Stimulated activated naive CD8-positive, alpha-beta T cell treated with anti-CD3 and anti-CD28 coated beads, Interleukin-15, Interleukin-2, amounts not matched to agents 100 ng/mL and 50 ng/mL, for 24 hours (primary cell): ENCODE results near the gene UQCC5.

Source experiments
- H3K27ac Mint-ChIP-seq: one replicate; pipeline ENCODE4 v1.8.0; 2021; ENCODE audit warnings: mild to moderate bottlenecking, mixed read lengths
- H3K27me3 Mint-ChIP-seq: one replicate; pipeline ENCODE4 v1.8.0; 2021; ENCODE audit warnings: mixed read lengths
- H3K36me3 Mint-ChIP-seq: one replicate; pipeline ENCODE4 v1.8.0; 2021; ENCODE audit warnings: low read depth, mixed read lengths
- H3K4me1 Mint-ChIP-seq: one replicate; pipeline ENCODE4 v1.8.0; 2021; ENCODE audit warnings: low read depth, mixed read lengths
- H3K4me3 Mint-ChIP-seq: one replicate; pipeline ENCODE4 v1.8.0; 2021; ENCODE audit warnings: mild to moderate bottlenecking, mixed read lengths
- H3K9me3 Mint-ChIP-seq: one replicate; pipeline ENCODE4 v1.8.0; 2021; ENCODE audit warnings: mixed read lengths

The UQCC5 gene

GRCh38 chr3:52498137-52499054, 38.0 kb upstream of the UQCC5 start:
- no peaks in the 10 kb centered on the region for H3K9me3 Mint-ChIP-seq
- peaks cover 9% of the 10 kb centered on the region for H3K4me1 Mint-ChIP-seq
- H3K27ac Mint-ChIP-seq, result no peak overlapping the region
- H3K27me3 Mint-ChIP-seq, result no peaks in the 10 kb centered on the region
- no peak overlapping the region for H3K4me3 Mint-ChIP-seq
- no peaks in the 10 kb centered on the region for H3K36me3 Mint-ChIP-seq

- no peak overlapping the region for H3K4me3 Mint-ChIP-seq
- H3K36me3 Mint-ChIP-seq, result no peaks in the 10 kb centered on the region
- peaks cover 9% of the 10 kb centered on the region for H3K4me1 Mint-ChIP-seq
- no peaks in the 10 kb centered on the region for H3K27me3 Mint-ChIP-seq
- no peaks in the 10 kb centered on the region for H3K9me3 Mint-ChIP-seq
- H3K27ac Mint-ChIP-seq, result no peak overlapping the region
Measured at GRCh38 chr3:52501046-52501445, 35.4 kb upstream of the UQCC5 start.

GRCh38 chr3:52502001-52502400, 34.4 kb upstream of the UQCC5 start:
- no peaks in the 10 kb centered on the region for H3K9me3 Mint-ChIP-seq
- H3K27ac Mint-ChIP-seq, result no peak overlapping the region
- no peak overlapping the region for H3K4me3 Mint-ChIP-seq
- H3K27me3 Mint-ChIP-seq, result no peaks in the 10 kb centered on the region
- no peaks in the 10 kb centered on the region for H3K36me3 Mint-ChIP-seq
- peaks cover 9% of the 10 kb centered on the region for H3K4me1 Mint-ChIP-seq

GRCh38 chr3:52502808-52503350, 33.5 kb upstream of the UQCC5 start:
- no peak overlapping the region for H3K27ac Mint-ChIP-seq
- H3K4me3 Mint-ChIP-seq, result no peak overlapping the region
- no peaks in the 10 kb centered on the region for H3K9me3 Mint-ChIP-seq
- H3K36me3 Mint-ChIP-seq, result no peaks in the 10 kb centered on the region
- peaks cover 9% of the 10 kb centered on the region for H3K4me1 Mint-ChIP-seq
- H3K27me3 Mint-ChIP-seq, result no peaks in the 10 kb centered on the region

- no peak overlapping the region for H3K4me3 Mint-ChIP-seq
- no peak overlapping the region for H3K27ac Mint-ChIP-seq
- H3K9me3 Mint-ChIP-seq, result no peaks in the 10 kb centered on the region
Measured at GRCh38 chr3:52503788-52504424, 32.5 kb upstream of the UQCC5 start.

GRCh38 chr3:52504977-52505376, 31.4 kb upstream of the UQCC5 start:
- no peaks in the 10 kb centered on the region for H3K4me1 Mint-ChIP-seq
- H3K36me3 Mint-ChIP-seq, result no peaks in the 10 kb centered on the region
- H3K9me3 Mint-ChIP-seq, result no peaks in the 10 kb centered on the region
- no peak overlapping the region for H3K4me3 Mint-ChIP-seq
- H3K27me3 Mint-ChIP-seq, result no peaks in the 10 kb centered on the region
- H3K27ac Mint-ChIP-seq, result no peak overlapping the region

More at GRCh38 chr3:52503788-52504424, 32.5 kb upstream of the UQCC5 start:
- peaks cover 1% of the 10 kb centered on the region for H3K4me1 Mint-ChIP-seq
- H3K27me3 Mint-ChIP-seq, result no peaks in the 10 kb centered on the region
- H3K36me3 Mint-ChIP-seq, result no peaks in the 10 kb centered on the region

- H3K4me1 Mint-ChIP-seq, result no peaks in the 10 kb centered on the region
- no peak overlapping the region for H3K27ac Mint-ChIP-seq
- no peaks in the 10 kb centered on the region for H3K36me3 Mint-ChIP-seq
- no peaks in the 10 kb centered on the region for H3K9me3 Mint-ChIP-seq
- no peak overlapping the region for H3K4me3 Mint-ChIP-seq
- H3K27me3 Mint-ChIP-seq, result no peaks in the 10 kb centered on the region
Measured at GRCh38 chr3:52506266-52506966, 30.0 kb upstream of the UQCC5 start.

- Mint-ChIP-seq H3K36me3 (no peaks in the 10 kb centered on the region), H3K4me3 (no peak overlapping the region), H3K27me3 (no peaks in the 10 kb centered on the region), H3K27ac (no peak overlapping the region), H3K9me3 (no peaks in the 10 kb centered on the region), H3K4me1 (no peaks in the 10 kb centered on the region)
Measured at GRCh38 chr3:52507359-52507758, 29.0 kb upstream of the UQCC5 start.

- no peak overlapping the region for H3K27ac Mint-ChIP-seq
- H3K27me3 Mint-ChIP-seq, result no peaks in the 10 kb centered on the region
- no peaks in the 10 kb centered on the region for H3K9me3 Mint-ChIP-seq
- H3K36me3 Mint-ChIP-seq, result no peaks in the 10 kb centered on the region
- no peaks in the 10 kb centered on the region for H3K4me1 Mint-ChIP-seq
- no peak overlapping the region for H3K4me3 Mint-ChIP-seq
Measured at GRCh38 chr3:52509753-52510328, 26.6 kb upstream of the UQCC5 start.

GRCh38 chr3:52511509-52511908, 24.9 kb upstream of the UQCC5 start:
- Mint-ChIP-seq H3K4me1 (no peaks in the 10 kb centered on the region), H3K4me3 (no peak overlapping the region), H3K9me3 (no peaks in the 10 kb centered on the region), H3K27me3 (no peaks in the 10 kb centered on the region), H3K27ac (no peak overlapping the region), H3K36me3 (no peaks in the 10 kb centered on the region)

GRCh38 chr3:52512105-52512504, 24.3 kb upstream of the UQCC5 start:
- H3K4me1 Mint-ChIP-seq, result no peaks in the 10 kb centered on the region
- H3K4me3 Mint-ChIP-seq, result no peak overlapping the region
- no peaks in the 10 kb centered on the region for H3K9me3 Mint-ChIP-seq
- H3K27ac Mint-ChIP-seq, result no peak overlapping the region
- no peaks in the 10 kb centered on the region for H3K27me3 Mint-ChIP-seq
- H3K36me3 Mint-ChIP-seq, result no peaks in the 10 kb centered on the region

- no peak overlapping the region for H3K4me3 Mint-ChIP-seq
- no peaks in the 10 kb centered on the region for H3K4me1 Mint-ChIP-seq
- H3K36me3 Mint-ChIP-seq, result no peaks in the 10 kb centered on the region
Measured at GRCh38 chr3:52512727-52513126, 23.7 kb upstream of the UQCC5 start.

GRCh38 chr3:52513281-52513680, 23.1 kb upstream of the UQCC5 start:
- Mint-ChIP-seq H3K27me3 (no peaks in the 10 kb centered on the region), H3K36me3 (no peaks in the 10 kb centered on the region), H3K4me3 (no peak overlapping the region), H3K27ac (no peak overlapping the region), H3K4me1 (no peaks in the 10 kb centered on the region), H3K9me3 (no peaks in the 10 kb centered on the region)

More at GRCh38 chr3:52512727-52513126, 23.7 kb upstream of the UQCC5 start:
- Mint-ChIP-seq H3K27me3 (no peaks in the 10 kb centered on the region), H3K9me3 (no peaks in the 10 kb centered on the region), H3K27ac (no peak overlapping the region)

GRCh38 chr3:52514576-52514975, 21.8 kb upstream of the UQCC5 start:
- Mint-ChIP-seq H3K9me3 (no peaks in the 10 kb centered on the region), H3K36me3 (no peaks in the 10 kb centered on the region)

More at GRCh38 chr3:52514576-52514975, 21.8 kb upstream of the UQCC5 start:
- Mint-ChIP-seq H3K4me3 (no peak overlapping the region), H3K27ac (no peak overlapping the region), H3K27me3 (no peaks in the 10 kb centered on the region), H3K4me1 (no peaks in the 10 kb centered on the region)
